D341Med (cell line): ENCODE measurements around the gene TMCO4.
"Not testable (repeated sequence)": the region's sequence is repeated elsewhere in the genome, so short reads cannot be mapped to it uniquely, and the experiment has no call there.

ENCODE experiments used
- DNase-seq: peaks from one replicate; pipeline ENCODE4 v3.0.0; 2012; ENCODE audit warnings: low spot score

TMCO4 gene

GRCh38 chr1:19799230-19800075 is at the start of gene TMCO4:
TSS of gene TMCO4 (minus strand) at chr1:19799916. CDS start at chr1:19780758, 19,158 bp downstream.
- peak; percentile 52 for DNase-seq

DNA sequence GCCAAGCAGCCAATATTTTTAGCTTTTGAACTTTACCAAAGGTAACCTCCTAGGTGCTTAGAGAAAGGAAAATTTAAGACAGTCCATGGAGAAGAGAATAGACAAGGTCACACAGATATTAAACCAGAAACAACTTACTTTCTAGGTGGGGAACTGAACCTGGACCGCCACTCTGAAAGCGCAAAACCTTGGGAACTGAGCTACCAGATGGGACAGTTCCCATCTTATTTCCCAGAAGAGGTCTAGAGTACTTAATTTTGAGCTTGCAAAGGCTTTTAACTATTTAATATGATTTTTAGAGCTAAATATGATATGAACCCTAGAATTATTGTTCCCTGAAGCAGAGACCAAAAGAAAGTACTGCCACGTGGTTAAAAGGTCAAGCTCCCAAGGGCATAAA is 49.6 kb upstream of the TMCO4 start:
- not testable (repeated sequence) for DNase-seq

DNA sequence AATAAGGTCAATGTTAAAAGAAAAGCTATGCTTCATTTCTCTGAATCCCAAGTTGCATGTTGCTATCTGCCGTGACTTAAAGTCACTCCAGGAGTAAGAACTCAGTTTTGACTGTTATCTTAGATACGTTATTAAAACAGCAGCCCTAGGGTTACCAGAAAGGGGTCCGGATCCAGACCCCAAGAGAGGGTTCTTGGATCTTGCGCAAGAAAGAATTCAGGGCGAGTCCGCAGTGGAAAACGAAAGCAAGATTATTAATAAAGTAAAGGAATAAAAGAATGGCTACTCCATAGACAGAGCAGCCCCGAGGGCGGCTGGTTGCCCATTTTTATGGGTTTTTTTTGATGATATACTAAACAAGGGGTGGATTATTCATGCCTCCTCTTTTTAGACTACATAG is 47.6 kb upstream of the TMCO4 start:
- not testable (repeated sequence) for DNase-seq

DNA sequence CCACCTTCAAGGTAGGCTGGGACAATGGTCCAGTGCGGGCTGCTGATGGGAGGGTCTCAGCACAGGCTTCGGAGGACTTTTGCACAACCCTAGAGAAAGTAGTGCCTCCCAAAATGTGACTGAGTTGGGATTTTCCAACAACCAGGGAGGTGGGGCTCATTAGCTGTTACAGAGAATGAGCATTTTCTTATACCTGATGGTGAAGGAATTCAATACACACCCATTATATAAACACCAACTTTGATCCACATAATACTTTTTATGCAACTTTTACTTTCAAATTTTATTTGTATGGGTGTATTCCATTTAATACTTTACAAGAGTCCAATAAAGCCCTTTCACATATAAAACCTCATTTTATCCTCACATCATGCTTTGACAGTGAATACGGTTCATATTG is 46.6 kb upstream of the TMCO4 start:
- no peak for DNase-seq

- no peak for DNase-seq
Measured at GRCh38 chr1:19845555-19845954, 45.8 kb upstream of the TMCO4 start.

DNA sequence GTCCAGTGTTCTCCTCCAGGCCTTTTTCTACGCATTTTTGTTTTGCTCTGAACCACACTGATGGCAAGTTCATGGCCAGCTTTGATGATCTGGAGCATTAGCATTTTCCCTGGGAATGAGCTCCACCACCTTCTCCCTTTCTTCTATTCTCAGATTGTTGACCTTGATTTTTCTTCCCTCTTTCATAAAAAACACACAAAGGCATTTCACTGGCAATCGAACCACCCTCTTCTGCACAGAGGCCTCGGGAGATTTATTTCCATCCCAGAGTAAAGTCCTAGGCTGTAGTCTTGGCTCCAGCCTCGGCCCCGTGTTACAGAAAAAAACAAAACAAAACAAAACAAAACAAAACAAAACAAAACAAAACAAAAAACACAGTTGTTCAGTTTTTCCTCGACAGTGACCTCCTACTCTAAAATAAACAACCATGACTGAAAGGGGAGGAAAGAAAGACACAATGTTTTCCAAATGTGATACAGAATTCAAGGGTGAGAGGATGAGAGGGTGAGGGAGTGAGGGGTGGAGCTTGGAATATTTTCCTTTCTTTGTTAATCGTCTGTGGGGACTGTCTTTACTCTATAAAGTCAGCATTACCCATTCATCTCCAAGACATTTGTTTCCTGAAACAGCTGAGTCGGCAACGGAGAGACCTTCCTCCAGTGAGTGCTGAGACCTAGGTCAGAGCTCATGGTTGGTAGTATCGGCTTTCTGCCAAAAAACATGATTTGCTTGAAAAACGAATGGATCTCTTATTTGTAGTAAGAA is 45.2 kb upstream of the TMCO4 start:
- DNase-seq = no peak

- no peak for DNase-seq
Measured at GRCh38 chr1:19840228-19840627, 40.5 kb upstream of the TMCO4 start.

DNA sequence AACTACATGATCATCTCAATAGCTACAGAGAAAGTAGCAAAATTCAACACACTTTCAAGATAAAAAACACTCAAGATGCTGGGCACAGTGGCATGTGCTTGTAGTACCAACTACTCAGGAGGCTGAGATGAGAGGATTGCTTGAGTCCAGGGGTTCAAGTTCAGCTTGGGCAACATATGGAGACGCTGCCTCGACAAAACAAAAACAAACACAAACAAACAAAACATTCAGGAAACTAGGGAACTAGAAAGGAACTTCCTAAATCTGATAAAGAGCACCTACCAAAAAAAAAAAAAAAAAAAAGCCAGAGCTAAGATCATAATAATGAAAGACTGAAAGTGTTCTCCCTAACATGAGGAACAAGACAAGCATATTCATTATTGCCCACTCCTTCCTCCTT is 38.1 kb upstream of the TMCO4 start:
- DNase-seq = no peak

- DNase-seq = no peak
Measured at GRCh38 chr1:19835578-19835977, 35.9 kb upstream of the TMCO4 start.

DNA sequence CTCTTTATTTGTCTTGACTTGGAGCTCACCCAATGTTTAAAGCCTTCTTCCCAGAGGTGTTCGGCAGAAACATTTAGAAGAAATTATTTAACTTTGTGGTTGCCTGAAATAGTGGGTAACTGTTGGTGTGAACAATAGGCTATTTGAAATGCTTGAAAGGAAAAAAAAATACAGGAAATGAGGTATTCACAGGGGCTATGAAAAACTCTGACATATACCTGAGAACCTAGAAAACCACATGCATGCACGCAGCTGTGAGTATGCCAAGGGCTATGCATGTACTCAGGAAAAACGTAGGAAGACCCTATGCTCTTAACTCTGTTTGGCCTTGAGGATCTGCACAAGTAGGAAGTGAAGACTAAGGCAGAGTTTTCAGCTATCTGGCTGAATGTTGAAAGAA is 31.7 kb upstream of the TMCO4 start:
- DNase-seq = no peak

- DNase-seq = no peak
Measured at GRCh38 chr1:19828546-19828945, 28.8 kb upstream of the TMCO4 start.

GRCh38 chr1:19825298-19825697 is 25.6 kb upstream of the TMCO4 start:
- DNase-seq = no peak

DNA sequence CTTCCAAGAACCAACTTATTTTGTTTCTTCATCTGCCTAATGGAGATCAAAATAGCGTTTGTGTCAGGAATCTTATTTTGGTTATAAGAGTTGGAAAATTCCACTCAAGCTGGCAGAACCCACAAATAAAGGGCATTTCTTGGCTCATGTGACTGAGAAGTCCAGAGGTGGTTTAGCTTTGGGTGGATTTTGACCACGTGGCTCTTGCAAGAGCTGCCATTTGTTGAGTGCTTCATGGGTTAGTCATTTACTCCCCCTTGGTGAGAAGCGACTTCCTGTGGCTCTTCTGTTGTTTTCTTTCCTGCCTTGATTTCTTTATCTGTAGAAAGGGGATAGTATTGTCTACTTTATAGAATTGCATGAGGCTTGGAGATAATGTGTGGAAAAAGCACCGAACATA is 24.8 kb upstream of the TMCO4 start:
- no peak for DNase-seq

DNA sequence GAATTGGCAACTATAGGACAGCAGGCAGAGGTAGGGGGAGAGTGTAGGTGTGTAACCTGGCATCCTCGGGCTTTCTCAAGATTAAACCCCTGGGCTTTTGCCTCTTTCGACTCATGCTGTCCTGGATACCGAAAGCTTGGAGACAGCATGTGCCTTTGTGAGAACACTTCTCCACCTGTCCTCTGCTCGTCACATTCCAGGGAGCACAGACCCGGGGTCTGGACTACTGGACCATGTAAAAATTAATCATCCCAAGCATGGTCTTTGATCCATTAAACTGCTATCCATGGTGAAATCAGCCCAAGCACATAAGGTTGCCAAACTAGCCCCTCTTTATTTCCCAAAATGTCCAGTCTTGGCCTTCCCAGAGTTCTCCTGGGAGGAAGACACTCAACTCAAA is 24.3 kb upstream of the TMCO4 start:
- no peak for DNase-seq

DNA sequence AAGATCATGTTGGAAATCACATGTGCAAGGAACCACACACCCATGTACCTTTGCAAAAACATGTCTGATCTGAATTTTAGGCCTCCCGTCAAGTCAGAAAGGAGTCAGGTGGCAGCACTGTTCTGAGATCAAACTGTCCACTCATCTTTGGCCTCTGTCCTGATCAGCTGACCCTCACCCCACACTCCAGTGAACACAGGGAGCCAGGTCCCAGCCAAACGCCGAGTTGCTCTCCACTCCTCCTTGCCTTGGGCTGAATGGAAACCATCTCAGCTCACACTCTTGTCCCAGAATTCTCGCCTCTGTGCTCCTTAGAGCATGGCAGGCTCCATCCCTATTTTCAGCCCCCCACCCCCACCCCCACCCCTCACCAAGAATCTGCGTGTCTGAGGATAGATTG is 20.0 kb upstream of the TMCO4 start:
- DNase-seq = no peak

- no peak for DNase-seq
Measured at GRCh38 chr1:19818324-19818723, 18.6 kb upstream of the TMCO4 start.

DNA sequence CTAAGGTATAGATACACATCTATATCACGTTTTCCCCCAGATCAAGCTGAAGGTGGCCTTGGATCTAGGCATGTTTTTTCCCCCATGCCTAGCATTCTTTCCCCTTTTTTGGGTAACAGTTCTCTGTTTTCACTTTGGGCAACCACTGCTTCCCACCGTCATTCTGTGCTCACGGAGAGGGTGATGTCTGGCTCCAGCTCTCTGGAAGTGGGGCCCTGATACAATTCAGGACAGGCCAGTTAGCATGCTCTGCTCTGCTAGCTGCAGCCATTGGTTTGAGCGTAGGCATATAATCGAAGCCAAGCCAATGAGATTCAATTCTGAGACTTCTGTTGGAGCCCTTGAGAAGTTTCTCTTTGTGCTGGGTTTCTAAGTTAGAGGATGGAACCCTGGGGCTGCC is 17.4 kb upstream of the TMCO4 start:
- DNase-seq = no peak

DNA sequence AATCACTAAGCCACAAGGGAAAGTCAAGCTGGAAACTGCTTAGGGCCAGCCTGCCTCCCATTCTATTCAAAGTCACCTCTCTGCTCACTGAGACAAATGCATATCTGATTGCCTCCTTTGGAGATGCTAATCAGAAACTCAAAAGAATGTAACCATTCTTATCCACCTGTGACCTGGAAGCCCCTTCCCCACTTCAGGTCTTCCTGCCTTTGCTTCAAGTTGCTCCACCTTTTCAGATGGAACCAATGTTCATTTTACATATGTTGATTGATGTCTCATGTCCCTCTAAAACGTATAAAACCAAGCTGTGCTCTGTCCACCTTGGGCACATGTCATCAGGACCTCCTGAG is 17.0 kb upstream of the TMCO4 start:
- not testable (repeated sequence) for DNase-seq

- DNase-seq = no peak
Measured at GRCh38 chr1:19815801-19816736, 16.4 kb upstream of the TMCO4 start.

GRCh38 chr1:19814681-19815503 is 15.2 kb upstream of the TMCO4 start, which contains the start of gene RNF186:
TSS of gene RNF186 (minus strand) at chr1:19815283. CDS start at chr1:19815101, 182 bp downstream.
- no peak for DNase-seq

GRCh38 chr1:19814244-19814661 is 14.5 kb upstream of the TMCO4 start:
- no peak for DNase-seq

- no peak for DNase-seq
Measured at GRCh38 chr1:19813643-19813960, 13.9 kb upstream of the TMCO4 start.
